Measurements from ENCODE around the gene NIBAN1.
"Not testable (repeated sequence)": the region's sequence is repeated elsewhere in the genome, so short reads cannot be mapped to it uniquely, and the experiment has no call there.

NIBAN1 gene, protein sequence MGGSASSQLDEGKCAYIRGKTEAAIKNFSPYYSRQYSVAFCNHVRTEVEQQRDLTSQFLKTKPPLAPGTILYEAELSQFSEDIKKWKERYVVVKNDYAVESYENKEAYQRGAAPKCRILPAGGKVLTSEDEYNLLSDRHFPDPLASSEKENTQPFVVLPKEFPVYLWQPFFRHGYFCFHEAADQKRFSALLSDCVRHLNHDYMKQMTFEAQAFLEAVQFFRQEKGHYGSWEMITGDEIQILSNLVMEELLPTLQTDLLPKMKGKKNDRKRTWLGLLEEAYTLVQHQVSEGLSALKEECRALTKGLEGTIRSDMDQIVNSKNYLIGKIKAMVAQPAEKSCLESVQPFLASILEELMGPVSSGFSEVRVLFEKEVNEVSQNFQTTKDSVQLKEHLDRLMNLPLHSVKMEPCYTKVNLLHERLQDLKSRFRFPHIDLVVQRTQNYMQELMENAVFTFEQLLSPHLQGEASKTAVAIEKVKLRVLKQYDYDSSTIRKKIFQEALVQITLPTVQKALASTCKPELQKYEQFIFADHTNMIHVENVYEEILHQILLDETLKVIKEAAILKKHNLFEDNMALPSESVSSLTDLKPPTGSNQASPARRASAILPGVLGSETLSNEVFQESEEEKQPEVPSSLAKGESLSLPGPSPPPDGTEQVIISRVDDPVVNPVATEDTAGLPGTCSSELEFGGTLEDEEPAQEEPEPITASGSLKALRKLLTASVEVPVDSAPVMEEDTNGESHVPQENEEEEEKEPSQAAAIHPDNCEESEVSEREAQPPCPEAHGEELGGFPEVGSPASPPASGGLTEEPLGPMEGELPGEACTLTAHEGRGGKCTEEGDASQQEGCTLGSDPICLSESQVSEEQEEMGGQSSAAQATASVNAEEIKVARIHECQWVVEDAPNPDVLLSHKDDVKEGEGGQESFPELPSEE

GRCh38 chr1:184974056-184974836 is at the start of gene NIBAN1:
Gene NIBAN1, minus strand, starts transcription at chr1:184974508. Its CDS starts 152 bp downstream, at chr1:184974356.
- peak; percentile 61 for DNase-seq

DNA sequence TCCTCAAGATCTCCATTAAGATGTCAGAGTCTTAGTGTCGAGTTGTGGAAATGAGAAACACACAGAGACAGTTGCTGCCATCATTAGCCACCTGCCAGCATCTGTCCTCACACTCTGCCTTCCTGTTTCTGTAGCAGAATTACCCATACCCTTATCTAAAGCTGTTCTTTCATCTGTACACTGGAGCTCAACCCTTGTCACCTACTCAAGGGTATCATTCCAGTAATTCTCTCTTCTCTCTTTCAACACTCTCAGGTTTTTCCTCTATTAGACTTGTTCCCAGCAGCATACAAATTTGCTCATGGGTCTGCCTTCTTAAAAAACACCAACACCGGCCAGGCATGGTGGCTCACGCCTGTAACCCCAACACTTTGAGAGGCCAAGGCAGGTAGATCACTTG is 43.7 kb upstream of the NIBAN1 start:
- DNase-seq = no peak

- no peak for DNase-seq
These were observed 43.0 kb upstream of the NIBAN1 start for GRCh38 chr1:185017338-185017737.

DNA sequence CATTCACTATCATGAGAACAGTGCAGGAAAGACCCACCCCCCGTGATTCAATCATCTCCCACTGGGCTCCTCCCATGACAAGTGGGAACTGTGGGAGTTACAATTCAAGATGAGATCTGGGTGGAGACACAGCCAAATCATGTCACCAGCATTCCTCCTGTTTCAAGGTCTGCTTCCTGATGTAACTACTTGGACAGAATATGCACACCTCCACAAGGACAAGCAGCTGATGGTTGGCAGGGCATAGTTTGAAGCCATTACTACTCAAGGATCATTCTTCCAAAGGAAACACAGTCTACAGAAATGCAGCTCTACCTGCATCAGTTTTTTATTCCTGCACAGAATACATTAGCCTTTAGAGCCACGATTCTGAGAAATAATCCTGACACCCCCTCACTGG is 42.6 kb upstream of the NIBAN1 start:
- no peak for DNase-seq

GRCh38 chr1:185015631-185016030 is 41.3 kb upstream of the NIBAN1 start:
- DNase-seq = no peak

GRCh38 chr1:185014941-185015340 is 40.6 kb upstream of the NIBAN1 start:
- DNase-seq = no peak

DNA sequence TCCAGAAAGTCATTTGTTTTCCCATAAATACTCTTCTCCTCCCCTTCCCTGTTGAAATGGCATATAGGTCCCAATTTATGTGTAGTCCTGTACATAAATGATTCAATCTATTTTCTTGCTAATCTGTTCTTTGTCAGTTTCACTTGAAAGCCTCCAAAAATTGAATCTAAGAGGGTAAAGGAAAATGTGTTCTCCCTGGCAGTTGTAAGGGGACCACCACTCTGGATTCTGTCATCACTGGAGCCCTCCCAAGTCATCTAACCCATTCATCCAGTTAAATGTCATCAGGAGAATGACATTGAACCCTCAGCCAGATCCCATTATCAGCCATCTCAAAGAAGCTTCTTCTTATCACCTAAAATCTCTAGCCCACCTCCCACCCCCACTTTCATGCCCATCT is 36.1 kb upstream of the NIBAN1 start:
- no peak for DNase-seq

DNA sequence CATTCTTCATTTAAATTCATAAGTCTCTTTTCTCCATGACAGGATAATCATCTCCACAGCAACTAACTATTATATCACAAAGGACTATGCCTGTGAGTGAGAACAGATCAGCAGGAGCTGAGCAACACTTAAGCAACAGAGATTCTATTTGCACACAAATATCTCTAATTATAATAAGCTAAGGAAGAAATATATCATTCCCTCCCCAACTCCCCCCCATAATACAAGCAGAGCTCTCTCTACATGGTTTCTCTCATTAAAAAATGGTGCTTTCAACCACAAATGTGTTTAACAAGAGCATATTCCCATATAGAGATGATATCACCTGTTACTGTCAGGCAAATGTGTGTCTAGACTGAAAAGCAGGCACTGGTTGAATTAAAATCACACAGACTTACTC is 34.5 kb upstream of the NIBAN1 start:
- DNase-seq = no peak

- not testable (repeated sequence) for DNase-seq
These were observed 27.1 kb upstream of the NIBAN1 start for GRCh38 chr1:185001312-185001880.

DNA sequence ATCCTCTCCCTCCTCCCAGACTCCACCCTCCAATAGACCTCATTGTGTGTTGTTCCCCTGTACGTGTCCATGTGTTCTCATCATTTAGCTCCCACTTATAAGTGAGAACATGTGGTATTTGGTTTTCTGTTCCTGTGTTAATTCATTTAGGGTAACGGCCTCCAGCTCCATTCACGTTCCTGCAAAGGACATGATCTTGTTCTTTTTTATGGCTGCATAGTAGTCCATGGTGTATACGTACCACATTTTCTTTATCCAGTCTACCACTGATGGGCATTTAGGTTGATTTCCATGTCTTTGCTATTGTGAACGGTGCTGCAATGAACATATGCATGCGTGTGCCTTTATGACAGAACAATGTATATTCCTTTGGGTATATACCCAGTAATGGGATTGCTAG is 25.7 kb upstream of the NIBAN1 start:
- not testable (repeated sequence) for DNase-seq

DNA sequence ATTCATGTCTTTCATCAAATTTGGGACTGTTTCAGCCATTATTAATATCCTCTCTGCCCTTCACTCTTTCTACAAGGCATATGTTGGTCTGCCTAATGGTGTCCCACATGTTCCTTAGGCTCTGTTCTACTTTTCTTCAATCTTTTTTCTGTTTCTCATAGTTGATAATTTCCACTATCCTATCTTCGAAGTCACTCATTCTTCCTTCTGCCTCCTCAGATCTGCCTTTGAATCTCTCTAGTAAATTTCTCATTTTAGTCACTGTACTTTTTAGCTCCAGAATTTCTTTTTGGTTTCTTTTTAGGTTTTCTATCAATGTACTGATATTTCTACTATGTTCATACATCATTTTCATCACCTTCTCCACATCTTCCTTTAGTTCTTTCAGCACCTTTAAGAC is 20.0 kb upstream of the NIBAN1 start:
- DNase-seq = no peak

GRCh38 chr1:184992271-184992670 is 18.0 kb upstream of the NIBAN1 start:
- no peak for DNase-seq

GRCh38 chr1:184990204-184990603 is 15.9 kb upstream of the NIBAN1 start:
- no peak for DNase-seq

DNA sequence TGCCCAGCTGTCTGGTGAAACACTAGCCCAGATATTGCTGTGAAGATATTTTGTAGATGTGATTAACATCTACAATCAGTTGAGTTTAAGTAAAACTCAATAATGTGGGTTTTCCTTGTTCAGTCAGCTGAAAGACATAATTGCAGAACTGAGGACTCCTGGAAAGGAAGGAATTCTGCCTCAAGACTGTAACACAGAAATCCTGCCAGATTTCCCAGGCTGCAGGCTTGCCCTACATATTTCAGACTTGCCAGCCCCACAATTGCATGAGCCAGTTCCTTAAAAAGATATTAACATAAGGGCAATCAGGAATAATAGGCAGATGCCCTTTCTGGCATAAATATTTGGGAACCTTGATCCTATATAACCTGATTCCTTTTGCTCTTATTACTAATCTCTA is 14.2 kb upstream of the NIBAN1 start:
- no peak for DNase-seq

GRCh38 chr1:184987696-184988095 is 13.4 kb upstream of the NIBAN1 start:
- DNase-seq = no peak

GRCh38 chr1:184986250-184986649 is 11.9 kb upstream of the NIBAN1 start:
- DNase-seq = no peak

GRCh38 chr1:184982002-184982954 is 8.0 kb upstream of the NIBAN1 start:
- peak; percentile 77 for DNase-seq

- DNase-seq = no peak
These were observed 6.4 kb upstream of the NIBAN1 start for GRCh38 chr1:184980726-184981125.

- DNase-seq = no peak
These were observed 1.0 kb upstream of the NIBAN1 start for GRCh38 chr1:184975208-184975870.

DNA sequence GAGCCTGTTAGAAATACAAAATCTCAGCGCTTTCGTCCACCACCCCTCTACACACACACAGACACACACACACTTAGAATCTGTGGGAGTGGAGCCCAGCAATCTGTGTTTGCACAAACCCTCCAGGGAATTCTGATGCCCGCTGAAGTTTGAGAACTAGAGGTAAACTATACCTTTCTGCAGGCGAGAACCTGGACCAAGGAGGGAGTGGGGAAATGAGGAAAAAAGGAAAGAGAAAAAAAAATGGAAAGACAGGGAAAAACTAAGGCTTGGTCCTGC is 468 bp upstream of the NIBAN1 start:
- peak; percentile 2 for DNase-seq

All from CD4-positive, alpha-beta T cell treated with Interleukin-6 for 4 hours (primary cell).